SU-DHL-6 (cell line): ENCODE results near the gene CHD1L.

Source experiments
- H2AFZ ChIP-seq: fragments of 200-600 bp; sonication (generic); 2 replicates; pipeline ENCODE4 v1.6.1; 2014; ENCODE audit warnings: low read depth, mild to moderate bottlenecking, moderate library complexity, mixed read lengths, antibody characterized with exemption, low read length; ENCODE audit not compliant: severe bottlenecking
- H3F3A ChIP-seq: fragments of 200-600 bp; shearing (Covaris generic); 2 replicates; pipeline ENCODE4 v1.6.0; 2016; ENCODE audit warnings: antibody characterized with exemption, mild to moderate bottlenecking; ENCODE audit not compliant: insufficient read depth
- H3K27ac ChIP-seq: fragments of 200-600 bp; sonication (generic); 2 replicates; pipeline ENCODE4 v1.5.1; 2016; ENCODE audit warnings: low read depth, mild to moderate bottlenecking, low read length, moderate library complexity, mixed read lengths
- H3K27me3 ChIP-seq: fragments of 200-600 bp; sonication (generic), shearing (Covaris generic); 2 replicates; pipeline ENCODE4 v1.6.0; 2014; ENCODE audit warnings: mild to moderate bottlenecking, low read length
- H3K36me3 ChIP-seq: fragments of 200-600 bp; sonication (generic); 2 replicates; pipeline ENCODE4 v1.6.1; 2014; ENCODE audit warnings: mild to moderate bottlenecking, low read length, mixed read lengths
- H3K4me2 ChIP-seq: fragments of 300-600, 200-600 bp; shearing (Covaris generic), sonication (generic); 2 replicates; pipeline ENCODE4 v1.6.0; 2014; ENCODE audit warnings: low read length, low read depth, mild to moderate bottlenecking; ENCODE audit not compliant: poor library complexity, severe bottlenecking
- H3K4me3 ChIP-seq: fragments of 200-600 bp; sonication (generic); 2 replicates; pipeline ENCODE4 v1.5.1; 2014; ENCODE audit warnings: antibody characterized with exemption, low read length, mild to moderate bottlenecking, mixed read lengths; ENCODE audit not compliant: insufficient read depth, poor library complexity, severe bottlenecking
- H3K79me2 ChIP-seq: fragments of 200-600 bp; sonication (generic); 2 replicates; pipeline ENCODE4 v1.6.1; 2014; ENCODE audit warnings: mild to moderate bottlenecking, low read length, moderate library complexity; ENCODE audit not compliant: insufficient read depth
- H3K9ac ChIP-seq: fragments of 200-600 bp; sonication (generic); 2 replicates; pipeline ENCODE4 v1.7.0; 2014; ENCODE audit warnings: mild to moderate bottlenecking, low read length
- H3K9me2 ChIP-seq: fragments of 200-600 bp; sonication (generic); replicated peaks from 2 replicates; pipeline ENCODE4 v1.6.1; 2014; ENCODE audit warnings: low read length; ENCODE audit not compliant: insufficient read depth
- H3K9me3 ChIP-seq: fragments of 200-600 bp; sonication (generic); 2 replicates; pipeline ENCODE4 v1.6.1; 2014; ENCODE audit warnings: low read length, mixed read lengths; ENCODE audit not compliant: insufficient read depth
- H4K20me1 ChIP-seq: fragments of 200-600 bp; sonication (generic); 2 replicates; pipeline ENCODE4 v1.6.1; 2014; ENCODE audit warnings: low read depth, mild to moderate bottlenecking, antibody characterized with exemption, low read length, moderate library complexity, mixed read lengths
- CTCF ChIP-seq: fragments of 200-600 bp; sonication (generic); IDR thresholded peaks from one replicate; pipeline ENCODE4 v1.5.1; 2017; ENCODE audit warnings: antibody characterized with exemption, mild to moderate bottlenecking, low read length, moderate library complexity; ENCODE audit not compliant: insufficient read depth, poor library complexity, severe bottlenecking
- EZH2phosphoT487 ChIP-seq: fragments of 200-600 bp; sonication (generic), shearing (Covaris generic); conservative IDR thresholded peaks from 2 replicates; pipeline ENCODE4 v1.6.1; 2018; ENCODE audit warnings: mild to moderate bottlenecking, antibody characterized with exemption, low read length, moderate library complexity, mixed read lengths

CHD1L gene

GRCh38 chr1:147235822-147236221 lies 6.7 kb upstream of the CHD1L start:
- Histone ChIP-seq H3K4me3 (no peak overlapping the region), H3F3A (no peaks in the 10 kb centered on the region), H3K9me3 (peaks cover 15% of the 10 kb centered on the region; the same call in 1 of the 2 replicates), H3K4me2 (no peak overlapping the region), H4K20me1 (no peaks in the 10 kb centered on the region), H3K9ac (no peak overlapping the region), H3K36me3 (no peaks in the 10 kb centered on the region), H3K27ac (no peak overlapping the region), H2AFZ (no peak overlapping the region), H3K79me2 (no peaks in the 10 kb centered on the region), H3K27me3 (no peaks in the 10 kb centered on the region), H3K9me2 (no peaks in the 10 kb centered on the region)
- TF ChIP-seq CTCF = no peak
- TF ChIP-seq EZH2phosphoT487 = no peak

- H3K4me3 ChIP-seq = no peak overlapping the region
- H3K9me3 ChIP-seq = peaks cover 15% of the 10 kb centered on the region; the same call in 1 of the 2 replicates
- no peaks in the 10 kb centered on the region for H3K79me2 ChIP-seq
- TF ChIP-seq CTCF (no peak), EZH2phosphoT487 (no peak)
- no peak overlapping the region for H3K4me2 ChIP-seq
- no peaks in the 10 kb centered on the region for H3K36me3 ChIP-seq
- H3K9me2 ChIP-seq = no peaks in the 10 kb centered on the region
- H3K27ac ChIP-seq = no peak overlapping the region
- no peak overlapping the region for H2AFZ ChIP-seq
- H3F3A ChIP-seq = no peaks in the 10 kb centered on the region
- H3K9ac ChIP-seq = no peak overlapping the region
- H3K27me3 ChIP-seq = no peaks in the 10 kb centered on the region
- no peaks in the 10 kb centered on the region for H4K20me1 ChIP-seq
Measured at GRCh38 chr1:147236448-147236847, 6.0 kb upstream of the CHD1L start.

- Histone ChIP-seq H3F3A (no peaks in the 10 kb centered on the region), H3K27ac (no peak overlapping the region), H3K79me2 (no peaks in the 10 kb centered on the region), H4K20me1 (no peaks in the 10 kb centered on the region), H3K9me2 (no peaks in the 10 kb centered on the region), H3K9me3 (peaks cover 15% of the 10 kb centered on the region; the same call in 1 of the 2 replicates), H2AFZ (no peak overlapping the region), H3K36me3 (no peaks in the 10 kb centered on the region), H3K4me2 (no peak overlapping the region), H3K27me3 (no peaks in the 10 kb centered on the region), H3K4me3 (no peak overlapping the region), H3K9ac (no peak overlapping the region)
- TF ChIP-seq CTCF (no peak), EZH2phosphoT487 (no peak)
Measured at GRCh38 chr1:147236959-147237791, 5.3 kb upstream of the CHD1L start.
